HepG2 (cell line): Measurements from ENCODE around the gene PCGF2. TPM values are rescaled to one million over a fixed set of nuclear protein-coding genes. Genes with fewer than 3 reads are reported as not detected.
A peak's percentile ranks its signal among the peaks of the same experiment; 100 is the strongest.

Experiments
- GPN1 ChIP-seq: sonication (generic); formaldehyde crosslinking; IDR thresholded peaks from 2 replicates; pipeline ENCODE4 v1.5.1; 2020; ENCODE audit warnings: missing genetic modification reagents, borderline replicate concordance
- HNRNPL ChIP-seq: fragments of 200-400 bp; formaldehyde crosslinking; IDR thresholded peaks from 2 replicates; pipeline ENCODE4 v1.6.1; 2017; ENCODE audit warnings: mild to moderate bottlenecking, low read depth, low read length
- ISL2 ChIP-seq: sonication (generic); formaldehyde crosslinking; IDR thresholded peaks from 2 replicates; pipeline ENCODE4 v1.5.0; 2020; ENCODE audit warnings: missing genetic modification reagents
- RBM39 ChIP-seq: fragments of 200-400 bp; formaldehyde crosslinking; IDR thresholded peaks from one replicate; pipeline ENCODE4 v1.6.1; 2018; ENCODE audit warnings: antibody characterized with exemption, mild to moderate bottlenecking, low read depth, low read length; ENCODE audit not compliant: poor library complexity, severe bottlenecking
- U2AF1 ChIP-seq: fragments of 200-400 bp; formaldehyde crosslinking; optimal IDR thresholded peaks from 2 replicates; pipeline ENCODE3; 2017; ENCODE audit warnings: mild to moderate bottlenecking, low read depth, low read length
- ZFP90 ChIP-seq: sonication (generic); formaldehyde crosslinking; IDR thresholded peaks from 2 replicates; pipeline ENCODE4 v1.8.0; 2022; ENCODE audit warnings: missing genetic modification reagents, mild to moderate bottlenecking, inconsistent platforms, borderline replicate concordance
- ZNF263 ChIP-seq: sonication (generic); formaldehyde crosslinking; IDR thresholded peaks from 2 replicates; pipeline ENCODE4 v1.4.0; 2020; ENCODE audit warnings: missing genetic modification reagents
- ZNF687 ChIP-seq: sonication (generic); formaldehyde crosslinking; IDR thresholded peaks from 2 replicates; pipeline ENCODE4 v1.5.1; 2020; ENCODE audit warnings: mild to moderate bottlenecking, missing genetic modification reagents, moderate library complexity
- ZNF740 ChIP-seq: sonication (generic); formaldehyde crosslinking; IDR thresholded peaks from 2 replicates; pipeline ENCODE4 v1.4.0; 2020; ENCODE audit warnings: missing genetic modification reagents
- ZNF841 ChIP-seq: sonication (generic); formaldehyde crosslinking; IDR thresholded peaks from 2 replicates; pipeline ENCODE4 v1.8.1; 2023; ENCODE audit warnings: missing genetic modification reagents, borderline replicate concordance
- polyA plus RNA-seq, 8 experiments: library from polyadenylated mRNA; depleted of rRNA in 3 of 8; stranded (reverse) in 7 of 8; unstranded in 1 of 8; fragments of >200 nt; fragmentation: Illumina TruSeq in 4 of 8; extraction: Trizol in 4 of 8; gene quantifications; 2 replicates each; pipeline versions ENCODE4 v1.2.1 to v1.2.3, GENCODE V29; 2011 to 2016; ENCODE audit warnings: low read depth in 4 of 8, missing spikeins in 1 of 8, mixed read lengths in 1 of 8; ENCODE audit not compliant: insufficient read depth in 1 of 8
- total RNA-seq, 5 experiments: library from RNA; depleted of rRNA; stranded (reverse); fragments of >200 nt; fragmentation: Illumina TruSeq; extraction: Trizol; gene quantifications; 2 replicates each; pipeline ENCODE4 v1.2.3, GENCODE V29; 2016; ENCODE audit warnings: low read depth in 1 of 5
- TF ChIP-seq, protein P1 (sequence below): IDR thresholded peaks from 2 replicates; pipeline ENCODE4 v1.6.1; 2012; ENCODE audit warnings: inconsistent platforms
- TF ChIP-seq, protein P2 (sequence below): sonication (generic); formaldehyde crosslinking; IDR thresholded peaks from 2 replicates; pipeline ENCODE4 v1.4.0; 2020; ENCODE audit warnings: missing genetic modification reagents
- TF ChIP-seq, protein P3 (sequence below): sonication (generic); formaldehyde crosslinking; IDR thresholded peaks from 2 replicates; pipeline ENCODE4 v1.9.0; 2021; ENCODE audit warnings: missing genetic modification reagents, mild to moderate bottlenecking, borderline replicate concordance

Gene PCGF2
- total and polyA plus RNA-seq, 2 of the 13 experiments (the other 11 are each of a cell fraction or from before 2014, with no cell fraction given) = 11.6 to 29.4 TPM

DNA sequence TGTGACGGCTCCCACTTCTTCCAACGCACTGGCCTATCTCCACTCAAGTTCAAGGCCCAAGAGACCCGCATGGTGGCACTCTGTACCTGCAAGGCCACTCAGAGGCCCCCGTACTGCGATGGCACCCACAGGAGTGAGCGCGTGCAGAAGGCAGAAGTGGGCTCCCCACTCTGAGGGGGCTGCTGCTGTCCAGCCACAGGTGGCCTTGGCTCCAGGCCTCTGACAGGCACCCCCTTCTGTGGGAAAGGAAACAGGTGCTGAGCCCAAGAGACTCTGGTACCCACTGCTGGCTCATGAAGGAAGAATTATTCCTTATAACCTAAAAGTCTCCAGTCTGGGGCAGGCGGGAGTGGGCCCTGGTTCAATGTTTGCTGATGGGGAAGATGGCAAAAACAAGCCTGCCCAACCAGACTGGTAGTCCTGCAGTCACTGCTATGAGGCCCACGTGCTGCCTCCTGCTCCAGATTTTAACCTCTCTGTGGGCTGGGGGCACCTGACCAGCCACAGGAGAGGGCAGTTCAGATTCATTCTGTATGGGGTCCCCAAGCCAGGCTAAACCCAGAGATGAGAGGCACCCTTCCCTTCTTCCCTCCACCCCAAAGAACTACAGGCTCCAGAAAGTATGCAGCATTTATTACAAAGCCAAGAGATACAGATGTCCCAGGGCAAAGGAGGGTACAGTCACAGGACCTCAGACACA, 14.7 kb downstream of the PCGF2 start (continued):
- TF ChIP-seq HNRNPL (0 out of 2 replicates have a peak, but pooled peaks have one; percentile 58), ZNF841 (CRISPR knock-in tag) (no peak), ZNF687 (peak; percentile 5; the same call in 1 of the 2 replicates), RBM39 (peak; percentile 43), ISL2 (no peak), ZNF740 (CRISPR knock-in tag) (peak; percentile 23; the same call in 1 of the 2 replicates), U2AF1 (peak; percentile 1), GPN1 (CRISPR knock-in tag) (no peak), ZNF263 (CRISPR knock-in tag) (peak; percentile 15; the same call in 1 of the 2 replicates), ZFP90 (0 out of 2 replicates have a peak, but pooled peaks have one; percentile 31)
- TF ChIP-seq, protein P1, sequence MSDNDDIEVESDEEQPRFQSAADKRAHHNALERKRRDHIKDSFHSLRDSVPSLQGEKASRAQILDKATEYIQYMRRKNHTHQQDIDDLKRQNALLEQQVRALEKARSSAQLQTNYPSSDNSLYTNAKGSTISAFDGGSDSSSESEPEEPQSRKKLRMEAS = 0 out of 2 replicates have a peak, but pooled peaks have one; percentile 1
- TF ChIP-seq, protein P2, sequence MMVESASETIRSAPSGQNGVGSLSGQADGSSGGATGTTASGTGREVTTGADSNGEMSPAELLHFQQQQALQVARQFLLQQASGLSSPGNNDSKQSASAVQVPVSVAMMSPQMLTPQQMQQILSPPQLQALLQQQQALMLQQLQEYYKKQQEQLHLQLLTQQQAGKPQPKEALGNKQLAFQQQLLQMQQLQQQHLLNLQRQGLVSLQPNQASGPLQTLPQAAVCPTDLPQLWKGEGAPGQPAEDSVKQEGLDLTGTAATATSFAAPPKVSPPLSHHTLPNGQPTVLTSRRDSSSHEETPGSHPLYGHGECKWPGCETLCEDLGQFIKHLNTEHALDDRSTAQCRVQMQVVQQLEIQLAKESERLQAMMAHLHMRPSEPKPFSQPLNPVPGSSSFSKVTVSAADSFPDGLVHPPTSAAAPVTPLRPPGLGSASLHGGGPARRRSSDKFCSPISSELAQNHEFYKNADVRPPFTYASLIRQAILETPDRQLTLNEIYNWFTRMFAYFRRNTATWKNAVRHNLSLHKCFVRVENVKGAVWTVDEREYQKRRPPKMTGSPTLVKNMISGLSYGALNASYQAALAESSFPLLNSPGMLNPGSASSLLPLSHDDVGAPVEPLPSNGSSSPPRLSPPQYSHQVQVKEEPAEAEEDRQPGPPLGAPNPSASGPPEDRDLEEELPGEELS (CRISPR knock-in tag) = 0 out of 2 replicates have a peak, but pooled peaks have one; percentile 18
- TF ChIP-seq, protein P3, sequence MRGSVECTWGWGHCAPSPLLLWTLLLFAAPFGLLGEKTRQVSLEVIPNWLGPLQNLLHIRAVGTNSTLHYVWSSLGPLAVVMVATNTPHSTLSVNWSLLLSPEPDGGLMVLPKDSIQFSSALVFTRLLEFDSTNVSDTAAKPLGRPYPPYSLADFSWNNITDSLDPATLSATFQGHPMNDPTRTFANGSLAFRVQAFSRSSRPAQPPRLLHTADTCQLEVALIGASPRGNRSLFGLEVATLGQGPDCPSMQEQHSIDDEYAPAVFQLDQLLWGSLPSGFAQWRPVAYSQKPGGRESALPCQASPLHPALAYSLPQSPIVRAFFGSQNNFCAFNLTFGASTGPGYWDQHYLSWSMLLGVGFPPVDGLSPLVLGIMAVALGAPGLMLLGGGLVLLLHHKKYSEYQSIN (CRISPR knock-in tag) = no peak
